ENCODE measurements around the gene ENKUR. TPM values are rescaled to one million over a fixed set of nuclear protein-coding genes. Genes with fewer than 3 reads are reported as not detected.

The ENKUR gene
- total RNA-seq, 1 donor from 2014 or later, result 0.51 TPM

GRCh38 chr10:24950439-24950838, 65.5 kb downstream of the ENKUR start:
- DNase-seq (ENCODE audit: low read depth in 2 of 2), result no peak

GRCh38 chr10:24949616-24950015, 66.3 kb downstream of the ENKUR start:
- no peak for DNase-seq (ENCODE audit: low read depth in 2 of 2)

- DNase-seq (ENCODE audit: low read depth in 2 of 2), result peak in 1 of 2 donors; percentile 55
Observed at GRCh38 chr10:24947304-24948097, 68.5 kb downstream of the ENKUR start.

- DNase-seq (ENCODE audit: low read depth in 2 of 2), result peak in 1 of 2 donors; percentile 47
Observed at GRCh38 chr10:24944512-24945255, 71.3 kb downstream of the ENKUR start.

GRCh38 chr10:24938525-24938924, 77.4 kb downstream of the ENKUR start:
- no peak for DNase-seq (ENCODE audit: low read depth in 2 of 2)

GRCh38 chr10:24938076-24938475, 77.9 kb downstream of the ENKUR start:
- DNase-seq (ENCODE audit: low read depth in 2 of 2), result no peak

- no peak for DNase-seq (ENCODE audit: low read depth in 2 of 2)
Observed at GRCh38 chr10:24935504-24936292, 80.3 kb downstream of the ENKUR start.

Other genes starting within 250 kb of the ENKUR start
- 7.7 and 9.4 TPM in 2 replicates for gene PRTFDC1, start 63.6 kb downstream of the ENKUR start, total RNA-seq
- gene THNSL1, start 454 bp upstream of the ENKUR start, total RNA-seq, result 1.9 and 2.8 TPM in 2 replicates
- gene GPR158, start 158.8 kb upstream of the ENKUR start, total RNA-seq, result under 0.01 TPM in 1 of 2 replicates, not detected in the other